Activated CD4-positive, alpha-beta T cell treated with anti-CD3 and anti-CD28 coated beads for 36 hours (primary cell): ENCODE data around the gene CSNK1G2. TPM values are rescaled to one million over a fixed set of nuclear protein-coding genes. Genes with fewer than 3 reads are reported as not detected.

ENCODE experiments used
- ATAC-seq: fragments of 200-7000 bp; cut with Tn5 transposase; one replicate; pipeline ENCODE4 v1.10.0; 2021; ENCODE audit warnings: mild to moderate bottlenecking, moderate library complexity
- CTCF ChIA-PET: fragments of 350-600 bp; sonication (Branson Sonifier 250); formaldehyde crosslinking; loops from one replicate; lab custom pipeline; 2021; ENCODE audit warnings: antibody characterized with exemption; lab: Charles Lee
- POLR2A ChIA-PET: fragments of 350-600 bp; sonication (Branson Sonifier 250); formaldehyde crosslinking; loops from one replicate; lab custom pipeline; 2021; ENCODE audit warnings: antibody characterized with exemption, inconsistent platforms; lab: Charles Lee
- DNase-seq: peaks from one replicate; pipeline ENCODE4 v3.0.0-alpha.2; 2020
- H3K27ac Mint-ChIP-seq: one replicate; pipeline ENCODE4 v1.8.0; 2021; ENCODE audit warnings: mixed read lengths
- H3K27me3 Mint-ChIP-seq: one replicate; pipeline ENCODE4 v1.8.0; 2021; ENCODE audit warnings: mixed read lengths
- H3K36me3 Mint-ChIP-seq: one replicate; pipeline ENCODE4 v1.8.0; 2021; ENCODE audit warnings: low read depth, mixed read lengths
- H3K4me1 Mint-ChIP-seq: one replicate; pipeline ENCODE4 v1.8.0; 2021; ENCODE audit warnings: mixed read lengths
- H3K4me3 Mint-ChIP-seq: one replicate; pipeline ENCODE4 v1.8.0; 2021; ENCODE audit warnings: mild to moderate bottlenecking, moderate library complexity, mixed read lengths
- H3K9me3 Mint-ChIP-seq: one replicate; pipeline ENCODE4 v1.8.0; 2021; ENCODE audit warnings: low read depth, mixed read lengths
- intact Hi-C, 2 experiments: fragments of 100-400 bp; cut with DNase I in 1 of 2; cut with micrococcal nuclease in 1 of 2; formaldehyde crosslinking; loops; one replicate each; pipeline versions ENCODE4 v1.14.2 to v1.15.1; 2022 to 2024; cut with DNase I, micrococcal nuclease
- total RNA-seq, 2 experiments: library from RNA; stranded (reverse); gene quantifications; one replicate each; pipeline ENCODE4 v1.2.3, GENCODE V29; 2021

The CSNK1G2 gene
- total RNA-seq, 2 experiments from 2014 or later, result 56.0 to 78.1 TPM

GRCh38 chr19:1997353-1998233, 56.6 kb downstream of the CSNK1G2 start:
- intact Hi-C loops, result no loop called here
- peaks cover 26% of the 10 kb centered on the region for H3K36me3 Mint-ChIP-seq
- H3K4me1 Mint-ChIP-seq, result peaks cover 2% of the 10 kb centered on the region
- ATAC-seq (no peak), DNase-seq (no peak)
- H3K9me3 Mint-ChIP-seq, result no peaks in the 10 kb centered on the region
- H3K27me3 Mint-ChIP-seq, result no peaks in the 10 kb centered on the region
- no peak overlapping the region for H3K4me3 Mint-ChIP-seq
- POLR2A ChIA-PET, result no interaction called here
- CTCF ChIA-PET, result interaction anchor here (0.8 kb wide), 1 partner anchor 11 kb away, joined by 3 read pairs; no protein-coding TSS in a partner anchor
- no peak overlapping the region for H3K27ac Mint-ChIP-seq

- Mint-ChIP-seq H3K27me3 (no peaks in the 10 kb centered on the region), H3K4me3 (no peak overlapping the region), H3K4me1 (peaks cover 2% of the 10 kb centered on the region), H3K9me3 (no peaks in the 10 kb centered on the region), H3K36me3 (peaks cover 19% of the 10 kb centered on the region), H3K27ac (no peak overlapping the region)
- DNase-seq, result no peak
- POLR2A ChIA-PET, result no interaction called here
- intact Hi-C loops, result no loop called here
- no peak for ATAC-seq
- CTCF ChIA-PET, result no interaction called here
Measured at GRCh38 chr19:1998712-1999708, 58.0 kb downstream of the CSNK1G2 start.

GRCh38 chr19:1999856-2000515, 59.0 kb downstream of the CSNK1G2 start:
- no peak for DNase-seq
- intact Hi-C loops, result no loop called here
- no peaks in the 10 kb centered on the region for H3K9me3 Mint-ChIP-seq
- no peak overlapping the region for H3K27ac Mint-ChIP-seq
- H3K4me1 Mint-ChIP-seq, result peaks cover 2% of the 10 kb centered on the region
- ChIA-PET POLR2A (no interaction called here), CTCF (interaction anchor here (0.6 kb wide), 1 partner anchor 649 kb away, joined by 4 read pairs; no protein-coding TSS in a partner anchor)
- H3K36me3 Mint-ChIP-seq, result peaks cover 17% of the 10 kb centered on the region
- no peaks in the 10 kb centered on the region for H3K27me3 Mint-ChIP-seq
- no peak for ATAC-seq
- no peak overlapping the region for H3K4me3 Mint-ChIP-seq

- intact Hi-C loops, result no loop called here
- Mint-ChIP-seq H3K27me3 (no peaks in the 10 kb centered on the region), H3K27ac (no peak overlapping the region), H3K4me3 (no peak overlapping the region), H3K36me3 (peaks cover 4% of the 10 kb centered on the region), H3K9me3 (no peaks in the 10 kb centered on the region), H3K4me1 (peaks cover 2% of the 10 kb centered on the region)
- ChIA-PET CTCF (no interaction called here), POLR2A (no interaction called here)
- ATAC-seq (no peak), DNase-seq (no peak)
Measured at GRCh38 chr19:2003874-2004273, 62.9 kb downstream of the CSNK1G2 start.

GRCh38 chr19:2010135-2010668, 69.2 kb downstream of the CSNK1G2 start:
- H3K27me3 Mint-ChIP-seq, result no peaks in the 10 kb centered on the region
- H3K4me3 Mint-ChIP-seq, result no peak overlapping the region
- H3K9me3 Mint-ChIP-seq, result no peaks in the 10 kb centered on the region
- no peak for ATAC-seq
- peaks cover 7% of the 10 kb centered on the region for H3K4me1 Mint-ChIP-seq
- H3K36me3 Mint-ChIP-seq, result peaks cover 15% of the 10 kb centered on the region
- ChIA-PET POLR2A (no interaction called here), CTCF (interaction anchor here (0.6 kb wide), 2 partner anchors 77 to 83 kb away, joined by 3 read pairs; no protein-coding TSS in a partner anchor)
- H3K27ac Mint-ChIP-seq, result no peak overlapping the region
- no peak for DNase-seq
- intact Hi-C loops, result no loop called here

GRCh38 chr19:2011169-2011568, 70.2 kb downstream of the CSNK1G2 start:
- POLR2A ChIA-PET, result no interaction called here
- CTCF ChIA-PET, result no interaction called here
- no peaks in the 10 kb centered on the region for H3K27me3 Mint-ChIP-seq
- no peak overlapping the region for H3K27ac Mint-ChIP-seq
- DNase-seq (no peak), ATAC-seq (no peak)
- peaks cover 9% of the 10 kb centered on the region for H3K4me1 Mint-ChIP-seq
- H3K4me3 Mint-ChIP-seq, result no peak overlapping the region
- H3K9me3 Mint-ChIP-seq, result no peaks in the 10 kb centered on the region
- intact Hi-C loops, result no loop called here
- peaks cover 15% of the 10 kb centered on the region for H3K36me3 Mint-ChIP-seq

- Mint-ChIP-seq H3K27ac (no peak overlapping the region), H3K36me3 (peaks cover 15% of the 10 kb centered on the region), H3K27me3 (no peaks in the 10 kb centered on the region), H3K4me3 (no peak overlapping the region), H3K9me3 (no peaks in the 10 kb centered on the region), H3K4me1 (peaks cover 16% of the 10 kb centered on the region)
- ChIA-PET POLR2A (no interaction called here), CTCF (no interaction called here)
- ATAC-seq (no peak), DNase-seq (no peak)
- intact Hi-C loops, result no loop called here
Measured at GRCh38 chr19:2012941-2013682, 72.1 kb downstream of the CSNK1G2 start.

GRCh38 chr19:2013683-2013961, 72.7 kb downstream of the CSNK1G2 start:
- Mint-ChIP-seq H3K36me3 (peaks cover 15% of the 10 kb centered on the region), H3K27ac (no peak overlapping the region)

GRCh38 chr19:2014131-2014571, 73.2 kb downstream of the CSNK1G2 start:
- peaks cover 16% of the 10 kb centered on the region for H3K4me1 Mint-ChIP-seq
- CTCF ChIA-PET, result no interaction called here
- POLR2A ChIA-PET, result no interaction called here
- H3K9me3 Mint-ChIP-seq, result no peaks in the 10 kb centered on the region
- no peak for DNase-seq
- intact Hi-C loops, result loop anchor here in 1 of 2 experiments (2.0 kb wide), 1 partner anchor 71 kb away; no protein-coding TSS in a partner anchor
- H3K4me3 Mint-ChIP-seq, result peak overlapping the region; percentile 69
- no peak for ATAC-seq
- H3K36me3 Mint-ChIP-seq, result peaks cover 15% of the 10 kb centered on the region
- H3K27me3 Mint-ChIP-seq, result no peaks in the 10 kb centered on the region
- no peak overlapping the region for H3K27ac Mint-ChIP-seq

More at GRCh38 chr19:2013683-2013961, 72.7 kb downstream of the CSNK1G2 start:
- ATAC-seq (no peak), DNase-seq (no peak)
- CTCF ChIA-PET, result no interaction called here
- Mint-ChIP-seq H3K27me3 (no peaks in the 10 kb centered on the region), H3K9me3 (no peaks in the 10 kb centered on the region), H3K4me1 (peaks cover 16% of the 10 kb centered on the region), H3K4me3 (peak overlapping the region; percentile 69)
- intact Hi-C loops, result no loop called here
- POLR2A ChIA-PET, result no interaction called here

GRCh38 chr19:2014731-2015607, 74.0 kb downstream of the CSNK1G2 start:
- ATAC-seq (peak; percentile 31), DNase-seq (peak; percentile 56)
- ChIA-PET CTCF (no interaction called here), POLR2A (no interaction called here)
- Mint-ChIP-seq H3K27ac (peak overlapping the region; percentile 14), H3K9me3 (no peaks in the 10 kb centered on the region), H3K4me3 (peak overlapping the region; percentile 69), H3K27me3 (no peaks in the 10 kb centered on the region), H3K4me1 (peaks cover 21% of the 10 kb centered on the region), H3K36me3 (peaks cover 15% of the 10 kb centered on the region)
- intact Hi-C loops, result loop anchor here (1.0 to 5.0 kb wide), 6 partner anchors 67 to 312 kb away; partner anchors contain the start of genes IZUMO4 (in 1 of the 2), LSM7 (in 1 of the 2), MOB3A (in 1 of the 2) and SPPL2B (in 1 of the 2)
